NOMO-1 treated with DMSO at 0.1 percent for 48 hours (cell line): ENCODE results near the gene SGCA.
A peak's percentile ranks its signal among the peaks of the same experiment; 100 is the strongest.

Source experiments
- DNase-seq: peaks from one replicate; lab custom pipeline; 2025; ENCODE audit not compliant: unreplicated experiment; lab: John Stamatoyannopoulos, UW

Gene SGCA

GRCh38 chr17:50221266-50221863, 55.6 kb downstream of the SGCA start:
- peak; percentile 84 for DNase-seq

- peak; percentile 5 for DNase-seq
These were observed 56.2 kb downstream of the SGCA start for GRCh38 chr17:50221864-50222545.

- no peak for DNase-seq
These were observed 57.1 kb downstream of the SGCA start for GRCh38 chr17:50222922-50223321.
